Left ventricle myocardium inferior (tissue), 1 donor: ENCODE data around the gene RAD51B. TPM values are rescaled to one million over a fixed set of nuclear protein-coding genes. Genes with fewer than 3 reads are reported as not detected.

Source experiments
- DNase-seq: peaks from one replicate; pipeline ENCODE4 v3.0.0-alpha.2; 2020
- H3K27ac ChIP-seq: fragments of 200-600 bp; replicated peaks from 2 replicates; pipeline ENCODE4 v1.8.0; 2021
- H3K27me3 ChIP-seq: fragments of 200-600 bp; 2 replicates; pipeline ENCODE4 v1.8.0; 2021; ENCODE audit warnings: low read depth
- H3K36me3 ChIP-seq: fragments of 200-600 bp; 2 replicates; pipeline ENCODE4 v1.8.0; 2021
- H3K4me1 ChIP-seq: fragments of 200-600 bp; 2 replicates; pipeline ENCODE4 v1.8.0; 2021
- H3K4me3 ChIP-seq: fragments of 200-600 bp; 2 replicates; pipeline ENCODE4 v1.8.0; 2021; ENCODE audit warnings: mild to moderate bottlenecking, moderate library complexity
- H3K9me3 ChIP-seq: fragments of 200-600 bp; replicated peaks from 2 replicates; pipeline ENCODE4 v1.8.0; 2021
- intact Hi-C: fragments of 100-400 bp; cut with micrococcal nuclease; formaldehyde crosslinking; loops from one replicate; pipeline ENCODE4 v1.11.0; 2022
- total RNA-seq: library from RNA; stranded (reverse); fragmentation: NEBNext Ultra II Directional; extraction: Animal tissue kit (Norgen Biotek cat#: 25700); gene quantifications from one replicate; pipeline ENCODE4 v1.2.1, GENCODE V29; 2021
- TF ChIP-seq, protein P1 (sequence below): fragments of 200-600 bp; IDR thresholded peaks from 2 replicates; pipeline ENCODE4 v1.8.0; 2021; ENCODE audit warnings: antibody characterized with exemption, mild to moderate bottlenecking, borderline replicate concordance
- donor health status: DM: no; HTN: yes; CAD: no; lungs with severe emphysema.

The RAD51B gene
- total RNA-seq, 1 donor from 2014 or later, result 2.4 TPM

GRCh38 chr14:67837011-67837624 is 17.5 kb downstream of the RAD51B start:
- intact Hi-C loops, result no loop called here
- TF ChIP-seq, protein P1, sequence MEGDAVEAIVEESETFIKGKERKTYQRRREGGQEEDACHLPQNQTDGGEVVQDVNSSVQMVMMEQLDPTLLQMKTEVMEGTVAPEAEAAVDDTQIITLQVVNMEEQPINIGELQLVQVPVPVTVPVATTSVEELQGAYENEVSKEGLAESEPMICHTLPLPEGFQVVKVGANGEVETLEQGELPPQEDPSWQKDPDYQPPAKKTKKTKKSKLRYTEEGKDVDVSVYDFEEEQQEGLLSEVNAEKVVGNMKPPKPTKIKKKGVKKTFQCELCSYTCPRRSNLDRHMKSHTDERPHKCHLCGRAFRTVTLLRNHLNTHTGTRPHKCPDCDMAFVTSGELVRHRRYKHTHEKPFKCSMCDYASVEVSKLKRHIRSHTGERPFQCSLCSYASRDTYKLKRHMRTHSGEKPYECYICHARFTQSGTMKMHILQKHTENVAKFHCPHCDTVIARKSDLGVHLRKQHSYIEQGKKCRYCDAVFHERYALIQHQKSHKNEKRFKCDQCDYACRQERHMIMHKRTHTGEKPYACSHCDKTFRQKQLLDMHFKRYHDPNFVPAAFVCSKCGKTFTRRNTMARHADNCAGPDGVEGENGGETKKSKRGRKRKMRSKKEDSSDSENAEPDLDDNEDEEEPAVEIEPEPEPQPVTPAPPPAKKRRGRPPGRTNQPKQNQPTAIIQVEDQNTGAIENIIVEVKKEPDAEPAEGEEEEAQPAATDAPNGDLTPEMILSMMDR, result peak; percentile 60
- DNase-seq, result no peak
- Histone ChIP-seq H3K9me3 (no peaks in the 10 kb centered on the region), H3K4me1 (no peaks in the 10 kb centered on the region), H3K27me3 (no peaks in the 10 kb centered on the region), H3K36me3 (peaks cover 3% of the 10 kb centered on the region), H3K4me3 (no peak overlapping the region), H3K27ac (no peak overlapping the region)

DNA sequence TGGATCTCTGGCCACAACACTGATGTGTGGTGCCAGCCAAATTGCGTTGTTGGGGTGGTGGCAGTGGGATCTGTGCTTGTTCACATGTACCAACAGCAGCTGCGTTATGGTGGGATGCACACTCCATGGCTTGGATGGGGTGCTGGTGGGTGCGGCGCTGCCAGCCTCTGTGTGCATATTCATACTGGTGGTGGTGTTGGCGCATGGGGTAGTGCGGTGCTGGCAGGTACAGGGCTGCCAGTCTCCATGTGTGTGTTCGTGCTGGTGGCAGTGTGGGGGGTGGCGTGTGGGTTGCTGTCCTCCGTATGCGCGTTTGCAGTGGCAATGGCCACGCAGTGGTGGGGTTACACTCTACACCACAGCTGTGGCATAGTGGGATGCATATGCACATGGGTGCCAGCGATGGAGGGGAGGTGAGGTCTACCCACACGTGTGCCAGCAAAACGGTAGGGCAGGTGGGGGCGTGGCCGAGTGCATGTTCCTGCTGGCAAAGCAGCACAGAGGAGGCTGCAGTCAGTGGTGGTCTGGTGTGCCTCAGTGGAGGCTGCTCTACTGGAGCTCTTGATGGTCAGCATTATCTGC is 26.5 kb downstream of the RAD51B start:
- Histone ChIP-seq H3K27me3 (no peaks in the 10 kb centered on the region), H3K4me3 (no peak overlapping the region), H3K4me1 (no peaks in the 10 kb centered on the region), H3K36me3 (no peaks in the 10 kb centered on the region), H3K27ac (no peak overlapping the region), H3K9me3 (peaks cover 31% of the 10 kb centered on the region)
- no peak for DNase-seq
- TF ChIP-seq, protein P1, result no peak
- intact Hi-C loops, result no loop called here

GRCh38 chr14:67850066-67850830 is 30.7 kb downstream of the RAD51B start:
- Histone ChIP-seq H3K27ac (no peak overlapping the region), H3K4me3 (no peak overlapping the region), H3K9me3 (peaks cover 26% of the 10 kb centered on the region), H3K27me3 (no peaks in the 10 kb centered on the region), H3K36me3 (no peaks in the 10 kb centered on the region), H3K4me1 (no peaks in the 10 kb centered on the region)
- no peak for DNase-seq
- intact Hi-C loops, result no loop called here
- TF ChIP-seq, protein P1, result no peak

DNA sequence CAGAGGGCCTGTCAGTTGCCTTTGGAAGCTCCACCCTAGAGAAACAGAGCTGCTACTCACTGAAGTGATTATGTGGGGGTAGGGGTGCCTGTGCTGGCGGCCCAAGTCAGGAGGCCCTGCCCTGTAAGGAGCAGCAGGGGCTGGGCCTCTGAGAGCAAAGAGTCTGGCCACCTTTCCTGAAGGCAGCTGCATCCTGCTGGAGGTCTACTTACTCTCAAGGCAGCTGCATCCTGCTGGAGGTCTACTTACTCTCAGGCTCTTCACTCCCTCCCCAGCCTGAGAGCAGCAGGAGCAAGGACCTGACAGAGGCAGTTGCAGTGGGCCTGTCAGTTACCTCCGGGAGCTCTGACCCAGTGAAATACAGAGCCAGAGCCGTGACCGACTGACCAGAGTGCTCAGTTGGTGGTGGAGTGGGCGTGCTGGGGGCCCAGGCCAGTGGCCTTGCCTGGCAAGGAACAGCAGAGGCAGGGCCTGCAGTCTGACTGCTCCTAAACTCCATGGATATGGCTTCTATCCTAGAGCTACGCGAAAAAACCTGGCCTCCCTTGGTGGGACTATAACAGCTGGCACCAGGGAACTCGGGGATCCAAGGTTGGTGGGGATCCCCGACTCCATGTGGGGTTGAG is 32.3 kb downstream of the RAD51B start:
- no peak overlapping the region for H3K4me3 ChIP-seq
- H3K27me3 ChIP-seq, result no peaks in the 10 kb centered on the region
- peaks cover 23% of the 10 kb centered on the region for H3K9me3 ChIP-seq
- no peak overlapping the region for H3K27ac ChIP-seq
- H3K4me1 ChIP-seq, result no peaks in the 10 kb centered on the region
- intact Hi-C loops, result no loop called here
- no peaks in the 10 kb centered on the region for H3K36me3 ChIP-seq
- DNase-seq, result no peak
- TF ChIP-seq, protein P1, result no peak

GRCh38 chr14:67852926-67853604 is 33.5 kb downstream of the RAD51B start:
- no peak overlapping the region for H3K4me3 ChIP-seq
- intact Hi-C loops, result no loop called here
- TF ChIP-seq, protein P1, result no peak
- peaks cover 12% of the 10 kb centered on the region for H3K9me3 ChIP-seq
- H3K27me3 ChIP-seq, result no peaks in the 10 kb centered on the region
- H3K4me1 ChIP-seq, result no peaks in the 10 kb centered on the region
- no peak for DNase-seq
- no peaks in the 10 kb centered on the region for H3K36me3 ChIP-seq
- no peak overlapping the region for H3K27ac ChIP-seq
